ENCODE measurements around the gene NPIPB8. TPM values are rescaled to one million over a fixed set of nuclear protein-coding genes. Genes with fewer than 3 reads are reported as not detected.
A peak's percentile ranks its signal among the peaks of the same experiment; 100 is the strongest.
"Not testable (repeated sequence)": the region's sequence is repeated elsewhere in the genome, so short reads cannot be mapped to it uniquely, and the experiment has no call there.

NPIPB8 gene
- total RNA-seq, 3 donors from 2014 or later = not detected

- Histone ChIP-seq H3K27ac (peak within 1 kb of the TSS; percentile 29 to 39), H3K4me1 (peaks cover 0 to 6% of the 10 kb centered on the region in 2 donors), H3K27me3 (no peaks in the 10 kb centered on the region), H3K4me3 (peak within 1 kb of the TSS; percentile 31 to 54 (median 41)), H3K9me3 (no peaks in the 10 kb centered on the region), H3K36me3 (no peaks in the 10 kb centered on the region)
- TF ChIP-seq POLR2A (IDR thresholded peaks at IDR 0.05) (no peak), POLR2AphosphoS5 (IDR thresholded peaks at IDR 0.05) (no peak), CTCF (IDR thresholded peaks at IDR 0.05) (no peak)
- intact Hi-C loops (cut with DNase I; ENCODE audit: low total_unique reads) = no loop called here
- DNase-seq (ENCODE audit: low spot score in 2 of 2) = peak; percentile 66 to 81
Observed at GRCh38 chr16:28609631-28610594, 28.0 kb upstream of the NPIPB8 start, which contains the start of gene SULT1A1. TSS of gene SULT1A1 (minus strand) at chr16:28610044. CDS start at chr16:28608855, 1,189 bp downstream.

GRCh38 chr16:28610595-28611191 is 27.2 kb upstream of the NPIPB8 start:
- H3K4me3 ChIP-seq = no peak overlapping the region

GRCh38 chr16:28612359-28613280 is 25.2 kb upstream of the NPIPB8 start:
- DNase-seq (ENCODE audit: low spot score in 2 of 2); H3K4me1 ChIP-seq; H3K4me3 ChIP-seq; H3K27ac ChIP-seq; H3K36me3 ChIP-seq; intact Hi-C loops (cut with DNase I; ENCODE audit: low total_unique reads); H3K27me3 ChIP-seq; H3K9me3 ChIP-seq: not testable (repeated sequence)

More at GRCh38 chr16:28610595-28611191, 27.2 kb upstream of the NPIPB8 start:
- peak in 1 of 2 donors; percentile 16 for DNase-seq (ENCODE audit: low spot score in 2 of 2)
- Histone ChIP-seq H3K9me3 (no peaks in the 10 kb centered on the region), H3K36me3 (no peaks in the 10 kb centered on the region), H3K27ac (no peak overlapping the region), H3K27me3 (no peaks in the 10 kb centered on the region), H3K4me1 (peaks cover 0 to 6% of the 10 kb centered on the region in 2 donors)
- TF ChIP-seq POLR2A (IDR thresholded peaks at IDR 0.05) = no peak
- TF ChIP-seq CTCF (IDR thresholded peaks at IDR 0.05) = no peak
- no peak for TF ChIP-seq POLR2AphosphoS5 (IDR thresholded peaks at IDR 0.05)
- intact Hi-C loops (cut with DNase I; ENCODE audit: low total_unique reads) = no loop called here

- H3K27ac ChIP-seq; H3K9me3 ChIP-seq; intact Hi-C loops (cut with DNase I; ENCODE audit: low total_unique reads); H3K36me3 ChIP-seq; DNase-seq (ENCODE audit: low spot score in 2 of 2); H3K4me1 ChIP-seq; H3K27me3 ChIP-seq: not testable (repeated sequence)
- peak overlapping the region in 1 of 3 donors; percentile 41 for H3K4me3 ChIP-seq
Observed at GRCh38 chr16:28613912-28614311, 24.0 kb upstream of the NPIPB8 start.

- H3K27ac ChIP-seq; H3K27me3 ChIP-seq; H3K9me3 ChIP-seq; DNase-seq (ENCODE audit: low spot score in 2 of 2); H3K36me3 ChIP-seq; H3K4me1 ChIP-seq; intact Hi-C loops (cut with DNase I; ENCODE audit: low total_unique reads); H3K4me3 ChIP-seq: not testable (repeated sequence)
Observed at GRCh38 chr16:28614561-28614960, 23.3 kb upstream of the NPIPB8 start.

- H3K27me3 ChIP-seq; H3K36me3 ChIP-seq; H3K27ac ChIP-seq; H3K9me3 ChIP-seq; H3K4me3 ChIP-seq; intact Hi-C loops (cut with DNase I; ENCODE audit: low total_unique reads); H3K4me1 ChIP-seq: not testable (repeated sequence)
- TF ChIP-seq CTCF (IDR thresholded peaks at IDR 0.05) = peak in 2 of 3 donors; percentile 71 to 74
- DNase-seq (ENCODE audit: low spot score in 2 of 2) = peak in 1 of 2 donors; percentile 71
Observed at GRCh38 chr16:28615486-28616223, 22.2 kb upstream of the NPIPB8 start.

- intact Hi-C loops (cut with DNase I; ENCODE audit: low total_unique reads); H3K4me3 ChIP-seq; DNase-seq (ENCODE audit: low spot score in 2 of 2); H3K9me3 ChIP-seq; H3K27me3 ChIP-seq; H3K36me3 ChIP-seq; H3K4me1 ChIP-seq: not testable (repeated sequence)
- H3K27ac ChIP-seq = peak overlapping the region; percentile 54 to 75
Observed at GRCh38 chr16:28616224-28616577, 21.7 kb upstream of the NPIPB8 start.

All from breast epithelium (tissue), 4 donors.